ENCODE measurements around the gene RTTN.

RTTN gene

GRCh38 chr18:69968039-69968438 is 237.4 kb downstream of the RTTN start:
- no peak for DNase-seq

DNA sequence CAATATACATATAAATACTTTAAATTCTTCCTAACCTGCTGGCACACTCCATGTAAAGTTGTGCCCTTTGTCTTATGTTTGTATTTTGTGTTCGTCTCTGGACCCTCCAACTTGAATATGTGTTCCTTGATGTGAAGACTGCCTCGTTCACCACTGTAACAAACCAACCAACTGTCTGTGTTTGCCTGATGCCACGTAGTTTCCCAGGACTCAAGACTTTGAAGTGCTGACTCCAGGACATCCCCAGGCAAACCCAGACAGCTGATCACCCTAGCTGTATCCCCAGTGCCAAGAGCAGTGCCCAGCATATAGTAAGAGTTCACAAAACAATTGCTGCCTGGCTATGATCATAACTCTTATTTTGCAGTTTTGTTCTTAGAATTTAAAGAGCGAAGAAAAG is 242.3 kb downstream of the RTTN start:
- no peak for DNase-seq

DNA sequence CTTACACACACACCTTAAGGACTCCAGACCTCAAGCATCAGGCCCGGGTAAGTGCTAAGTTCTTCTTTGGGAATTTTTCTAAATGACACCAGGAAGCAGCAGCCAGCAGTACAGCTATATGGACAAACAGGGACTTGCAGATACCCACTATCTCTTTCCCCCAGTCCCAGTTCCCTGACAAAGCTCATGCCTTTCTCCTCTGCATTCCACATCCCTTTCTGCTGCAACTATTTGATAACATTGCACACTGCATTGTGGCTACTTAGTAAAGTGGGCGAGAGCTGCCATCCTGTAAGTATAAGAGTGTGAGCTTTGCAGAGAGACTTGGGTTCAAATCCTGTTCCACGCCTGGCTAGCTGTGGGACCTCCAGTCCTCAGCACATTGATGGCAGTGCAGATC is 243.8 kb downstream of the RTTN start:
- no peak for DNase-seq

DNA sequence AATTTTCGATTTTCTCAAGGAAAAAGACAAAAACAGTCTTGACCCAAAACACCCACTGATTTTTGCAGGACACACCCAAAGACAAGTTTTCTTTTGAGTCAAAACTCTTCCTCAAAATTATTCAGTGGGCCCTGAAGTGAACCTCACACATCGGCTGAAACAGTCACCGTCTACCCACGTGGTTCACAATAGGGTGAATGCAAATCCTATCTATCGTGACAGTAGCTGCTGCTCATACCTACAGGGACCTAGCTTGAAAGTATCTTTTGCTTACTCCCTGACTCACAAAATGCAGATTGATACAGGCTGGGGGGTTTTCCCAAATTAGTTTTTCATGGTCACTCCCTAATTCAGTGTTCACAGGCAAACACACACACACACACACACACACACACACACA is 247.1 kb downstream of the RTTN start:
- peak; percentile 57 for DNase-seq

GRCh38 chr18:69957747-69958146 is 247.7 kb downstream of the RTTN start:
- no peak for DNase-seq

DNA sequence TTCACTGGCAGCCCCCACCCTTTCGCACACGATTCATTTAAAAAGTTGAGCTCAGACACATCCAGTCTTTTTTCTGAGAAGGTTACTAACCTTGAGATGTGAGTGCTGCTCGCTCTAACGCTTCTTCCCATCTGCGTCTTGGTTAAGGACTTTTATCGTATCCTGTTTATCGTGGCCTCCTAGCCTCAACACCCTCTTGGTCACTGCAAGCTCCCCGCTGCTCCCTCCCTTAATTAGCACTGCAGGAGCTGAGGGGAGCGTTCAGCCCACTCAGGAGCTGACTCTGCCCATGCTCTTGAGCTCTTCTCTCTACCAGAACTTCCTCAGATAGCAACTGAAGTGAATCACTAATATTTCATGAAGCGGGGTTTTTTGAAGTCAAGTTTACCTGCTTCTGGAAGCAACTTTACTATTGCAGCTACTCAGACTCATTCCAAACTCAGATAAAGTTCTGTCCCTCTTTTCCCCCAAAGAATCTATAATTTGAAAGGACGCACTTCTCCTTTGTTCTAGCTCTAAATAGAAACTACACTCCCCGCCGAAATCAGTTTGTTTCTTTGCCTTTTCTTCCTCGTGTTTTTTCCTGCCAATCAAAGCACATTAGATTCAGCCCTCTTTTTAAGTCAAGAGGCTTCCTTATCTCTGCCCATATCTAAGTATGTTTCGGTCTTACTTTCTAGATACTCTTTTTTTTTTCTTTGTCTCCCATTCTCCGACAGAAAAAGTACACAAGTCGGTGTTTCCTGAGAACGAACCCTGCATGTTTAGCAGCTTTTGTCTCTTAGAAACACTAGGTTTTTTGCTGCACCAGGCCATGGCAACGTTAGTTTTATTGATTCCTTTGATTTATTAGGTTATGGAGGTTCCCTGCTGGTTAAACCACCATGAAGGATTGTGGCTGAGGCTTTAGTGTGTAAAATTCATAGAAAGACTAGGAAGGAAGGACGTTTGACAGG is 248.5 kb downstream of the RTTN start:
- peak; percentile 41 for DNase-seq

DNA sequence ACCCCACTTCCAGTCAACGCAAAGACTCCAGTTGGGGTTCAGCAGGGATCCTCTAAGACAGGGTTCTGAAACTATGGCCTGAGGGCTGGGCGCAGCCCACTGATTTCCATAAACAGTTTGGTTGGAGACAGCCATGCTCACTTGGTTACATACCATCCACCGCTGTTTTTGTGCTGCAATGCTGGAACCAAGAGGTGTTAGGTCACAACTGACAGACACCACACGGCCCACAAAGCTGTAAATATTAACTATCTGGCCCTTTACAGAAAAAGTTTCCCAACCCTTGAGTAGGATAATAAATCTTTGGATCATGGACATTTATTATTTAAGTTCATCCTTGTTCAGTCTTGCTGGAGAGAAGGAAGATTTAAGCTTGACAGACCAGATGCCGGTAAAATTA is 249.4 kb downstream of the RTTN start:
- DNase-seq: peak; percentile 9

DNA sequence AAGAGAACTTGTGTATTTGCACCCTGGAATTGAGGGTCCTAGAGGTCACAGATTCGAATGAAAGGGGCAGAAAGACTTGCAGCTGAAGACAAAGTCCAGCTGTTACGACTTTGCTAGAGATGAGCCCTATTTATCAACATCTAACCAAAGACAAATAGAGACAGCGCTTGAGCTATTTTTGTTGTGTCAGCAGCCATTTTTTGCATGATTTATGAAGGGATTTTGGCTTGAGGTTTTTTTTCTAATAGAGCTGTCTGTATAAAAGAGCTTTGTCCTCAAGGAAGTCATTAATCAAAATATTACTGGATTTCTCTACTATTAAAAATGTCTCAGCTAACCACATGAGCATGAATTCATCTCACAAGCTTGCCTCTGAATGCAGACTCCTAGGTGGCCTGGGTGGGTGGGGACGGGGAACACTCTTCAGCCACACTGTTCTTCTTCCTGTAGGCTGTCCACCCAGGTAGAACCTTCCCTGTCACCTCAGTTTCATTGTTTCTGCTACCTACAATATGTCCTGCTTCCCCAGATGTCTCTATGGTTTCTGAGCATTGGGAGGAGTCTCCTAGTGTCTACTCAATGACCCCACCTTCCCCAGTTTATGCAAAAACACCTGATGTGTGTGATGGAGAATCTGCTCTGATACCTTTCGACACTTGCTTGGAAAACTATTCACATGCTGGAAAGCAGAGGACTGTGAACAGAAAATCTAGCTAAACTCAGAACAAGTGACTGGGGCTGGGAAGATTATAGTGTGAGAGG is 250.6 kb downstream of the RTTN start:
- peak; percentile 5 for DNase-seq

DNA sequence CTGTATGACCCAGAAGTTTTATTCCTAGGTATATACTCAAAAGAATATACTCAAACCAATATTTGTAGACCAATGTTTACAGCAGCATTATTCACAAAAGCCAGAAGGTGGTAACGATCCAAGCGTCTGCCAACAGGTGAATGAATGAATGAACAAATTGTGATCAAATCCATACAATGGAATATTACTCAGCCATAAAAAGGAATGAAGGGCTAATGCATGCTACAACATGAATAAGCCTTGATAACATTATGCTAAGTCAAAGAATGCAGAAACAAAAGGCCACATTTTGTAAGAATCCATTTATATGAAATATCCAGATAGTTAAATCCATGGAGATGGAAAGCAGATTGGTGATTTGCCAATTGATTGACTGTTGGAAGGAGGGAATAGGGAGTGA is 252.3 kb downstream of the RTTN start:
- DNase-seq: no peak
